SK-N-SH (cell line): ENCODE results near the gene COBL. TPM values are rescaled to one million over a fixed set of nuclear protein-coding genes. Genes with fewer than 3 reads are reported as not detected.

Source experiments
- CTCF ChIA-PET: fragments of 300-600, 350-600 bp; formaldehyde crosslinking; extraction: SDS; loops from one replicate; lab custom pipeline; 2021; lab: Yijun Ruan, JAX
- POLR2A ChIA-PET: fragments of 350-600 bp; sonication (Branson Sonifier 250); formaldehyde crosslinking; extraction: SDS; loops from one replicate; lab custom pipeline; 2020; ENCODE audit warnings: antibody characterized with exemption, inconsistent platforms; lab: Yijun Ruan, JAX
- DNase-seq: peaks from one replicate; pipeline ENCODE4 v3.0.0; 2012
- H2AFZ ChIP-seq: fragments of 200-600 bp; sonication (generic); 2 replicates; pipeline ENCODE4 v1.8.1; 2016; ENCODE audit warnings: antibody characterized with exemption, mild to moderate bottlenecking, low read depth
- H3F3A ChIP-seq: fragments of 200-600 bp; sonication (generic); replicated peaks from 2 replicates; pipeline ENCODE3; 2016; ENCODE audit warnings: antibody characterized with exemption, mild to moderate bottlenecking; ENCODE audit not compliant: insufficient read depth
- H3K27ac ChIP-seq, 2 experiments: fragments of 200-500 bp in 1 of 2; fragments of 200-600 bp in 1 of 2; sonication (Bioruptor generic) in 1 of 2; sonication (generic), shearing (Covaris generic) in 1 of 2; 2 replicates each; pipeline versions ENCODE4 v1.5.1 to v1.6.1; 2014 to 2016; ENCODE audit warnings: low read depth in 2 of 2, inconsistent platforms in 1 of 2, low read length in 1 of 2, mild to moderate bottlenecking in 1 of 2, mixed read lengths in 1 of 2
- H3K27me3 ChIP-seq: fragments of 200-600 bp; sonication (generic), shearing (Covaris generic); 2 replicates; pipeline ENCODE4 v1.6.1; 2016; ENCODE audit warnings: mixed run types; ENCODE audit not compliant: insufficient read depth
- H3K36me3 ChIP-seq, 2 experiments: fragments of 200-500 bp in 1 of 2; fragments of 200-600 bp in 1 of 2; sonication (Bioruptor generic) in 1 of 2; sonication (generic) in 1 of 2; replicated peaks in 1 of 2; 2 replicates each; pipeline versions ENCODE3 to v1.5.1; 2014 to 2016; ENCODE audit warnings: low read length in 1 of 2, mild to moderate bottlenecking in 1 of 2; ENCODE audit not compliant: insufficient read depth in 2 of 2, control insufficient read depth in 1 of 2
- H3K4me1 ChIP-seq, 2 experiments: fragments of 200-500 bp in 1 of 2; fragments of 200-600 bp in 1 of 2; sonication (Bioruptor generic) in 1 of 2; sonication (generic), shearing (Covaris generic) in 1 of 2; 2 replicates each; pipeline versions ENCODE4 v1.5.1 to v1.6.1; 2014 to 2016; ENCODE audit warnings: low read depth in 1 of 2, low read length in 1 of 2, mixed run types in 1 of 2; ENCODE audit not compliant: insufficient read depth in 2 of 2, control insufficient read depth in 1 of 2
- H3K4me2 ChIP-seq: fragments of 200-600 bp; sonication (generic), shearing (Covaris generic); 2 replicates; pipeline ENCODE4 v1.6.1; 2017; ENCODE audit warnings: mixed run types
- H3K4me3 ChIP-seq, 2 experiments: fragments of 200-500 bp in 1 of 2; fragments of 200-600 bp in 1 of 2; sonication (Bioruptor generic) in 1 of 2; sonication (generic), shearing (Covaris generic) in 1 of 2; 2 replicates each; pipeline versions ENCODE4 v1.5.1 to v1.8.1; 2014 to 2016; ENCODE audit warnings: low read depth in 2 of 2, inconsistent platforms in 1 of 2, low read length in 1 of 2, mild to moderate bottlenecking in 1 of 2, mixed read lengths in 1 of 2, moderate library complexity in 1 of 2
- H3K79me2 ChIP-seq: fragments of 200-600 bp; sonication (generic); 2 replicates; pipeline ENCODE4 v1.8.1; 2017; ENCODE audit warnings: mild to moderate bottlenecking; ENCODE audit not compliant: insufficient read depth
- H3K9ac ChIP-seq: fragments of 200-600 bp; sonication (generic); 2 replicates; pipeline ENCODE4 v1.6.1; 2017; ENCODE audit warnings: mixed run types
- H3K9me2 ChIP-seq: fragments of 200-600 bp; sonication (generic); 2 replicates; pipeline ENCODE4 v1.6.1; 2017; ENCODE audit warnings: mixed run types
- H3K9me3 ChIP-seq: fragments of 200-600 bp; sonication (generic); 2 replicates; pipeline ENCODE4 v1.6.1; 2017; ENCODE audit warnings: mixed run types, mild to moderate bottlenecking, moderate library complexity
- H4K20me1 ChIP-seq: fragments of 200-600 bp; sonication (generic); 2 replicates; pipeline ENCODE4 v1.6.1; 2017; ENCODE audit warnings: mild to moderate bottlenecking, mixed run types; ENCODE audit not compliant: insufficient read depth
- CHD2 ChIP-seq: fragments of 150-350 bp; IDR thresholded peaks from 2 replicates; pipeline ENCODE4 v1.6.1; 2018; ENCODE audit warnings: low read length; ENCODE audit not compliant: partially characterized antibody
- EP300 ChIP-seq, 2 experiments: IDR thresholded peaks; 2 replicates each; pipeline versions ENCODE4 v1.4.0 to v1.6.1; 2012; ENCODE audit warnings: borderline replicate concordance in 1 of 2, low read depth in 1 of 2, low read length in 1 of 2
- FOXJ3 ChIP-seq: sonication (generic); formaldehyde crosslinking; IDR thresholded peaks from 2 replicates; pipeline ENCODE4 v1.5.1; 2020; ENCODE audit warnings: mild to moderate bottlenecking, missing genetic modification reagents
- GATA2 ChIP-seq: sonication (generic); formaldehyde crosslinking; IDR thresholded peaks from 2 replicates; pipeline ENCODE4 v1.5.0; 2020; ENCODE audit warnings: mild to moderate bottlenecking, missing genetic modification reagents
- JUND ChIP-seq: IDR thresholded peaks from 2 replicates; pipeline ENCODE4 v1.4.0; 2012
- MEF2A ChIP-seq: IDR thresholded peaks from 2 replicates; pipeline ENCODE4 v1.4.0; 2012; ENCODE audit warnings: low read depth, borderline replicate concordance
- MXI1 ChIP-seq: IDR thresholded peaks from 2 replicates; pipeline ENCODE4 v1.6.1; 2012; ENCODE audit warnings: mild to moderate bottlenecking, low read depth, low read length, improper control_type of control experiment
- NFIC ChIP-seq: IDR thresholded peaks from 2 replicates; pipeline ENCODE4 v1.4.0; 2012; ENCODE audit warnings: borderline replicate concordance
- NRF1 ChIP-seq: IDR thresholded peaks from 2 replicates; pipeline ENCODE4 v1.6.1; 2012; ENCODE audit warnings: low read depth, mild to moderate bottlenecking, low read length
- POLR2AphosphoS5 ChIP-seq: IDR thresholded peaks from 2 replicates; pipeline ENCODE4 v1.6.1; 2012; ENCODE audit warnings: low read depth, low read length
- RCOR1 ChIP-seq: fragments of 150-350 bp; IDR thresholded peaks from 2 replicates; pipeline ENCODE4 v1.6.1; 2017; ENCODE audit warnings: antibody characterized with exemption, low read length
- RXRA ChIP-seq: IDR thresholded peaks from 2 replicates; pipeline ENCODE4 v1.4.0; 2012; ENCODE audit warnings: low read depth, mild to moderate bottlenecking, borderline replicate concordance
- TCF12 ChIP-seq: IDR thresholded peaks from 2 replicates; pipeline ENCODE4 v1.4.0; 2012
- YY1 ChIP-seq: IDR thresholded peaks from 2 replicates; pipeline ENCODE4 v1.4.0; 2012; ENCODE audit warnings: low read depth, mild to moderate bottlenecking
- WGBS: methylation state at CpG from one replicate; pipeline ENCODE4 v1.1.6; 2017; ENCODE audit warnings: low lambda C conversion rate; 5-methylcytosine and 5-hydroxymethylcytosine counted together
- polyA plus RNA-seq, 3 experiments: library from polyadenylated mRNA; depleted of rRNA; stranded (reverse); fragments of >200 nt; gene quantifications; 2 replicates each; pipeline ENCODE4 v1.2.3, GENCODE V29; 2012
- TF ChIP-seq, protein P1 (sequence below): IDR thresholded peaks from 2 replicates; pipeline ENCODE4; 2012
- TF ChIP-seq, protein P2 (sequence below): fragments of 150-350 bp; IDR thresholded peaks from 2 replicates; pipeline ENCODE4 v1.6.1; 2017; ENCODE audit warnings: antibody characterized with exemption, low read length, low read depth, borderline replicate concordance

Gene COBL
- polyA plus RNA-seq, 1 of the 3 experiments (the other 2 are of a cell fraction): under 0.01 TPM

DNA sequence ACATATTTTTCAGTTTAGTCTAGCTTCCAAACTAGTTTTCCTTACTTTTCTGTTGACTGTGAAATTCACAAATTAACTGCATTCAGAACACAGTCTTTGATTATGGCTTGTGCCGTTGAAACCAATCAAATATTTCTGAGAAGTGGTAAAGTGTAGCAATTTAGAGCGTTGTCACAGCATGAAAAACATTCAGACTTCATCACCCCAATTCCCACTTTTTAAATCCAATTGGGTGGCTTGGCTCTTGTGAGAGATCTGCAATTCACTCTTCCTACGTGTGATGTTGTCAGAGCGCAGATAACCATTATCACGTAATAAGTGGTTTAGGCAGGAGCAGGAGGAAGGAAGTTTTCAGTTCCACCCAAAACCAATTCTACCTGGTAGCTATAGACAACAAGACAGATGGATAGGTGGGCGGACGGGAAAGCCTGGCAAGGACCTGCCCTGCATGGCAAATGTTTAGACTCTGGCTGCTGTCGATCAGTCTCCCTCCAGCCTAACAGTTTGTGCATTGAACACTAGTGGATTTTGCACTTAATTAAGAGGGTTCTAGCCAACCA lies 8.9 kb downstream of the COBL start:
- Histone ChIP-seq H4K20me1 (no peaks in the 10 kb centered on the region), H2AFZ (no peak overlapping the region), H3K79me2 (no peaks in the 10 kb centered on the region), H3K36me3 (no peaks in the 10 kb centered on the region), H3K9me2 (no peaks in the 10 kb centered on the region), H3K4me1 (no peaks in the 10 kb centered on the region), H3K27me3 (no peaks in the 10 kb centered on the region), H3K9ac (no peak overlapping the region), H3K27ac (no peak overlapping the region), H3F3A (no peaks in the 10 kb centered on the region), H3K4me2 (no peak overlapping the region), H3K9me3 (no peaks in the 10 kb centered on the region), H3K4me3 (no peak overlapping the region)
- TF ChIP-seq MXI1 (no peak), EP300 (IDR thresholded peaks at IDR 0.05; ENCODE audit: borderline replicate concordance in 1 of 2, low read depth in 1 of 2, low read length in 1 of 2) (no peak), GATA2 (CRISPR knock-in tag) (no peak), RCOR1 (no peak), JUND (no peak), MEF2A (no peak), POLR2AphosphoS5 (no peak), NFIC (no peak), RXRA (no peak), NRF1 (no peak), FOXJ3 (CRISPR knock-in tag) (no peak), CHD2 (no peak), TCF12 (no peak)
- TF ChIP-seq, protein P1, sequence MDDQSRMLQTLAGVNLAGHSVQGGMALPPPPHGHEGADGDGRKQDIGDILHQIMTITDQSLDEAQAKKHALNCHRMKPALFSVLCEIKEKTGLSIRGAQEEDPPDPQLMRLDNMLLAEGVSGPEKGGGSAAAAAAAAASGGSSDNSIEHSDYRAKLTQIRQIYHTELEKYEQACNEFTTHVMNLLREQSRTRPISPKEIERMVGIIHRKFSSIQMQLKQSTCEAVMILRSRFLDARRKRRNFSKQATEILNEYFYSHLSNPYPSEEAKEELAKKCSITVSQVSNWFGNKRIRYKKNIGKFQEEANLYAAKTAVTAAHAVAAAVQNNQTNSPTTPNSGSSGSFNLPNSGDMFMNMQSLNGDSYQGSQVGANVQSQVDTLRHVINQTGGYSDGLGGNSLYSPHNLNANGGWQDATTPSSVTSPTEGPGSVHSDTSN: no peak
- TF ChIP-seq, protein P2, sequence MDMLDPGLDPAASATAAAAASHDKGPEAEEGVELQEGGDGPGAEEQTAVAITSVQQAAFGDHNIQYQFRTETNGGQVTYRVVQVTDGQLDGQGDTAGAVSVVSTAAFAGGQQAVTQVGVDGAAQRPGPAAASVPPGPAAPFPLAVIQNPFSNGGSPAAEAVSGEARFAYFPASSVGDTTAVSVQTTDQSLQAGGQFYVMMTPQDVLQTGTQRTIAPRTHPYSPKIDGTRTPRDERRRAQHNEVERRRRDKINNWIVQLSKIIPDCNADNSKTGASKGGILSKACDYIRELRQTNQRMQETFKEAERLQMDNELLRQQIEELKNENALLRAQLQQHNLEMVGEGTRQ: no peak
- 51% methylated on average over 8 of the region's 8 CpGs for WGBS
- CTCF ChIA-PET: interaction anchor here (0.7 to 3.0 kb wide), 3 partner anchors 9 to 147 kb away, joined by 3 to 8 read pairs (median 4); no protein-coding TSS in a partner anchor
- no peak for DNase-seq
- POLR2A ChIA-PET: no interaction called here

DNA sequence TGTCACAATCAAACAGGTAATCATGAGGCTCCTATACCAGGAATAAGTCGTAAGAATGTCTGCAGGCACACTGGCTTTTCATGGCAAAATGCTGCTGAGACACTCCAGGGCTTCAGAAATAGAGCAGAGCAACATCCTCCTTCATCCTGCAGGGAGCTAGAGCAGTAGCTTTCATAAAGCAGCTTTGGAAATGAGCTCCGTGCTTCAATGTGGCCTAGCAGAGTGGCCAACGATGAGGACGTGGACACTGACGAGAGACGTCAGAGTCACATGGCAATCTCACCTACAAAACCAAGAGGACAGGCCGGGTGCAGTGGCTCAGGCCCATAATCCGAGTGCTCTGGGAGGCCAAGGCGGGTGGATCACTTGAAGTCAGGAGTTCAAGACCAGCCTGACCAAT lies 9.8 kb downstream of the COBL start:
- 52% methylated on average over 9 of the region's 9 CpGs for WGBS
- Histone ChIP-seq H3K27ac (no peak overlapping the region), H3K4me1 (no peaks in the 10 kb centered on the region), H3K9ac (no peak overlapping the region), H3K4me3 (no peak overlapping the region), H3K4me2 (no peak overlapping the region), H3K79me2 (no peaks in the 10 kb centered on the region), H3K27me3 (no peaks in the 10 kb centered on the region), H3K36me3 (no peaks in the 10 kb centered on the region), H4K20me1 (no peaks in the 10 kb centered on the region), H2AFZ (no peak overlapping the region), H3K9me2 (no peaks in the 10 kb centered on the region), H3K9me3 (no peaks in the 10 kb centered on the region), H3F3A (no peaks in the 10 kb centered on the region)
- ChIA-PET CTCF (interaction anchor here (1.6 to 3.0 kb wide), 2 partner anchors 8 to 144 kb away, joined by 4 to 8 read pairs; no protein-coding TSS in a partner anchor), POLR2A (no interaction called here)
- TF ChIP-seq YY1: no peak
- no peak for TF ChIP-seq MEF2A
- no peak for TF ChIP-seq NRF1
- no peak for DNase-seq
